Chondrocyte (in vitro differentiated cells): Measurements from ENCODE around the gene IL17C. TPM values are rescaled to one million over a fixed set of nuclear protein-coding genes. Genes with fewer than 3 reads are reported as not detected.
"Not testable (repeated sequence)": the region's sequence is repeated elsewhere in the genome, so short reads cannot be mapped to it uniquely, and the experiment has no call there.

Source experiments
- DNase-seq: peaks from one replicate; pipeline ENCODE4 v3.0.0; 2021; ENCODE audit warnings: mixed read lengths, low spot score
- H3K27ac Mint-ChIP-seq: one replicate; pipeline ENCODE4 v1.8.0; 2021; ENCODE audit warnings: mild to moderate bottlenecking, moderate library complexity, mixed read lengths; ENCODE audit not compliant: unreplicated experiment
- H3K27me3 Mint-ChIP-seq: 2 replicates; pipeline ENCODE4 v1.8.0; 2021; ENCODE audit warnings: low read depth, mixed read lengths
- H3K36me3 Mint-ChIP-seq: 2 replicates; pipeline ENCODE4 v1.8.0; 2021; ENCODE audit warnings: low read depth, mixed read lengths
- H3K4me1 Mint-ChIP-seq: 2 replicates; pipeline ENCODE4 v1.8.0; 2021; ENCODE audit warnings: low read depth, mild to moderate bottlenecking, mixed read lengths
- H3K4me3 Mint-ChIP-seq: one replicate; pipeline ENCODE4 v1.8.0; 2021; ENCODE audit warnings: mild to moderate bottlenecking, moderate library complexity, mixed read lengths; ENCODE audit not compliant: unreplicated experiment
- H3K9me3 Mint-ChIP-seq: 2 replicates; pipeline ENCODE4 v1.8.0; 2021; ENCODE audit warnings: low read depth, mixed read lengths
- total RNA-seq: library from RNA; stranded (reverse); gene quantifications from 3 replicates; pipeline ENCODE4 v1.2.1, GENCODE V29; 2021
- TF ChIP-seq, protein P1 (sequence below): fragments of 200-600 bp; sonication (generic); IDR thresholded peaks from 2 replicates; pipeline ENCODE4 v1.5.0; 2021; ENCODE audit warnings: antibody characterized with exemption, mild to moderate bottlenecking, moderate library complexity

Gene IL17C
- total RNA-seq, 1 donor from 2014 or later = not detected

DNA sequence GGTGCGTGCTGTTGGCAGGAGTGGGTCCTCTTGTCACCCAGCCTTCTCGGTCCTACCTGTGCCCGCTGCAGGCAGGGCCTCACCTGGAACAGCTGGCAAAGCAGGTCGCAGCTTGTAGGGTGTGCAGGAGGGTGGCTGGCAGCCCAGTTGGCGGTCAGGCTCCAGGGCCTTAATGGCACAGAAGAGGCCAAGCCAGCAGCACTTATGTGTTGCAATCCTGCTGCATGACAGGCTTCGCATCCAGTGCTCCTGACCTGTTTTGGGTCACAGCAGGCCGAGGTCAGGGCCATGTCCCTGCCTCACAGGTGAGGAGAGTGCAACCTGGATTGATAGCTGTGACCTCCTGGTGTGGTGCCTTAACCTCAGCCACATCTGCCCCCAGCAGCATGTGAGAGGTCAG is 36.3 kb upstream of the IL17C start:
- Mint-ChIP-seq H3K4me3 (no peak overlapping the region), H3K4me1 (no peaks in the 10 kb centered on the region), H3K27ac (no peak overlapping the region), H3K36me3 (peaks cover 17% of the 10 kb centered on the region), H3K27me3 (no peaks in the 10 kb centered on the region), H3K9me3 (no peaks in the 10 kb centered on the region)
- TF ChIP-seq, protein P1, sequence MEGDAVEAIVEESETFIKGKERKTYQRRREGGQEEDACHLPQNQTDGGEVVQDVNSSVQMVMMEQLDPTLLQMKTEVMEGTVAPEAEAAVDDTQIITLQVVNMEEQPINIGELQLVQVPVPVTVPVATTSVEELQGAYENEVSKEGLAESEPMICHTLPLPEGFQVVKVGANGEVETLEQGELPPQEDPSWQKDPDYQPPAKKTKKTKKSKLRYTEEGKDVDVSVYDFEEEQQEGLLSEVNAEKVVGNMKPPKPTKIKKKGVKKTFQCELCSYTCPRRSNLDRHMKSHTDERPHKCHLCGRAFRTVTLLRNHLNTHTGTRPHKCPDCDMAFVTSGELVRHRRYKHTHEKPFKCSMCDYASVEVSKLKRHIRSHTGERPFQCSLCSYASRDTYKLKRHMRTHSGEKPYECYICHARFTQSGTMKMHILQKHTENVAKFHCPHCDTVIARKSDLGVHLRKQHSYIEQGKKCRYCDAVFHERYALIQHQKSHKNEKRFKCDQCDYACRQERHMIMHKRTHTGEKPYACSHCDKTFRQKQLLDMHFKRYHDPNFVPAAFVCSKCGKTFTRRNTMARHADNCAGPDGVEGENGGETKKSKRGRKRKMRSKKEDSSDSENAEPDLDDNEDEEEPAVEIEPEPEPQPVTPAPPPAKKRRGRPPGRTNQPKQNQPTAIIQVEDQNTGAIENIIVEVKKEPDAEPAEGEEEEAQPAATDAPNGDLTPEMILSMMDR = no peak
- no peak for DNase-seq

DNA sequence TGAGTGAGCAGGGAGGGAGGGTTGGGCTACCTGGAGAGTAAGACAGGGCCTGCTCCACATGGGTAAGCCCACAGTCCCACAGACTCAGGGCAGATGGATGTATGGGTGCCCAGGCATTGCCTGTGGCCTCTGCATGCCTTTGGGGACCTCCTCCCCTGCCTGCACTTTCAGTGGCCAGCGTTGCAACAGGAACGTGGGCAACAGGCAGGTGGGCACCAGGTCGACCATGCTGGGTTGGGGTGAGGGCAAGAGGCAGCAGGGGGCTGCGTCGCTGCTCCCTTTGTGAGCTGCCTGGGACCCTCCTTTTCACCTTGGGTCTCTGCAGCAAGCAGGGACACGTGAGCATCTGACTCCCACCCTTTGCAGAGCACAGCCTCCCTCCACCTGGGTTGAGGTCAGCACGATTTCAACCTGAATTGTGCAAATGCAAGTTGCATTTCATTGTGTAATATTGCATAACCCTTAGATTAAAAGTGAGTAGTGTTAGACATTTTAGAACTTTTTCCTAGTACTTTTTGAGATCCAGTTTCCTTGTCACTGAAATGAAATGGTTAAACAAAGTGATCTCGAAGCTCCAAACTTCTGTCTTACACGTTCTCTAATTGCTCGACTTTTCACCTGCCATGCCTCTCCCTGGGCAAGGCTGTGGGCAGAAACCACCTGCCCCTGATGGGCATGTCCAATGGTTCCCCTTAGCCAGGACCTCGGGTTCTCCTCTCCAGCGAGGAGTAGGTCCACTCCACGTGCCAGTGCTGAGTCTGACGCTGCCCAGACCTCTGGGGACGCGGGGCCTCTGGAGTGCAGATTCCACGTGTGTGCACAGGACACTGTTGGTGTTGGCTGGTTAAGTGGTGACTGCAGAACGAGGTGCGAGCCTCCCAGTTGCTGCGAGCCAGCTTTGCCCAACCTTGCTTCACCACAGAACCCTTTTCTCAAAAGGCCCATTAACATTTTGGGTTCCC is 32.9 kb upstream of the IL17C start:
- TF ChIP-seq, protein P1 = no peak
- H3K27me3 Mint-ChIP-seq = no peaks in the 10 kb centered on the region
- no peak for DNase-seq
- no peak overlapping the region for H3K27ac Mint-ChIP-seq
- H3K9me3 Mint-ChIP-seq = no peaks in the 10 kb centered on the region
- H3K4me1 Mint-ChIP-seq = no peaks in the 10 kb centered on the region
- peaks cover 13% of the 10 kb centered on the region for H3K36me3 Mint-ChIP-seq
- H3K4me3 Mint-ChIP-seq = no peak overlapping the region

DNA sequence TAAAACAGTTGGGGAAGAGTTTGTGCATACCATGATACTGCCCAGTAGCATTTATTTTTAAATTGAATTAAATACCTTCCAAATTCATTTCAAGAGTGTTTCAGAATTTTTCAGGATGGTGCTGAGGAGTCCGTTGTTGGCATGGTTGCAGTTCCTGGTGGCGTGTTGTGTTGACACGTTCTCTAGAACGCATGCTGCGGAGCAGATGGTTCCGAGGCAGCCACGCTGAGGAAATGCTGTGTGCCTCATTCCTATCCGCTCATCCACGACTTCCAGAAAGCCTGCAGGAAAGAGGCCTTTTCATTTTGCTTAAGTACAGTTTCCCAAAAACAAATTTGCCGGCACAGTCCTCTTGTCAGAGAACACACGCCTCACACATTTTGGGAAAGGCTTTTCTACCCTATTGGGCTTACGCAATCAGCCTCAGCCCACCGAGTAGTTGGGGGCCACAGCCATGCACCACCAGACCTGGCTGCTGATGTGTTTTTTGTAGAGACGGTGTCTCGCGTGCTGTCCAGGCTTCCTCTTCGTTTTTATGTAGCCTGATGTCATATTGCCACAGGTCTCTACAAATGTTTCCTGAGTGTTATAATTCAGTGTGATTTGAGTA is 32.1 kb upstream of the IL17C start:
- Mint-ChIP-seq H3K27me3 (no peaks in the 10 kb centered on the region), H3K4me3 (no peak overlapping the region), H3K9me3 (no peaks in the 10 kb centered on the region), H3K36me3 (peaks cover 16% of the 10 kb centered on the region), H3K27ac (no peak overlapping the region), H3K4me1 (no peaks in the 10 kb centered on the region)
- DNase-seq = no peak
- TF ChIP-seq, protein P1 = no peak

DNA sequence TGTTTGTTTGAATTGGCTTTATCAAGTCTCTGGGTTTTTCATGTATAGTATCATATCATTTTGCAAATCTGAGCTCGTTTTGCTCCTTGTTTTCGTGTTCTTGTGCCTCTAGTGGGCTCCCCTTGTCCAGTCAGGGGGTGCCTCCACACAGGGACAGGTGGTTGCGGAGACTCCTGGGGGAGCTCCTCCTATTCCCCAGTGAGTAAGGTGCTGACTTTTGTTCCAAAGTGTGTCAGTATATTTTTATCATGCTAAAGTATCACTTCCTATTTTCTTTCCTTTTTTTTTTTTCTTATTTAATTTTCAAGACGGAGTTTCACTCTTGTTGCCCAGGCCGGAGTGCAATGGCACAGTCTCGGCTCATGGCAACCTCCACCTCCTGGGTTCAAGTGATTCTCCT is 30.3 kb upstream of the IL17C start:
- TF ChIP-seq, protein P1 = no peak
- peaks cover 13% of the 10 kb centered on the region for H3K36me3 Mint-ChIP-seq
- H3K27ac Mint-ChIP-seq = no peak overlapping the region
- no peaks in the 10 kb centered on the region for H3K9me3 Mint-ChIP-seq
- H3K27me3 Mint-ChIP-seq = no peaks in the 10 kb centered on the region
- no peak for DNase-seq
- no peaks in the 10 kb centered on the region for H3K4me1 Mint-ChIP-seq
- H3K4me3 Mint-ChIP-seq = no peak overlapping the region

DNA sequence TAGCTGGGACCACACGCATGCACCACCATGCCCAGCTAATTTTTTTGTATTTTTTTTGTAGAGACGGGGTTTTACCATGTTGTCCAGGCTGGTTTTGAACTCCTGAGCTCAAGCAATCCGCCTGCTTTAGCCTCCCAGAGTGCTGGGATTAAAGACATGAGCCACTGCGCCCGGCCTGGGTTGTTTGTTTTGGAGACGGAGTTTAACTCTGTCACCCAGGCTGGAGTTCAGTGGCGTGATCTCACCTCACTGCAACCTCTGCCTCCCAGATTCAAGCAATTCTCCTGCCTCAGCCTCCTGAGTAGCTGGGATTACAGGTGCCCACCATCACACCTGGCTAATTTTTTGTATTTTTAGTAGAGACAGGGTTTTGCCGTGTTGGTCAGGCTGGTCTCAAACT is 28.9 kb upstream of the IL17C start:
- Mint-ChIP-seq H3K36me3 (peaks cover 14% of the 10 kb centered on the region), H3K4me1 (peaks cover 11% of the 10 kb centered on the region)
- not testable (repeated sequence) for DNase-seq, H3K27me3 Mint-ChIP-seq, H3K27ac Mint-ChIP-seq, H3K9me3 Mint-ChIP-seq, H3K4me3 Mint-ChIP-seq
